ENCODE measurements around the gene SMIM15.

Gene SMIM15

DNA sequence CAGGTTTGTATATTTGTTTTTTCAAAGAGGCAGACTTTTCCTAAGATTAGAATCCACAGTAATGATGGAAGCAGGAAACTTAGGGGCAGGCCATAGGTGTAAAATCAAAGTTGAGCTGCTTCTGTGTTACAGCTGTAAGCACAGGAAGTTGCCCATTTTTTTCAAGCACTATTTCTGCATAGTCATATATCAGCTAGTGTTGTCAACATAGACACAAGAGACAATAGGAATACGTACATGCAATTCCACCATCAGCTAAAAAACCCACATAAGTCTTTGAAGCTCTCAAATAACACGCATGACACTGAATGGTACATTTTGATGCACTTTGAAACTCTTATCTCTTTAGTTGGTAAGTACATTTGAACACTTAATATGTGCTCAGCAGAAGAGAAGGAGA, 20.2 kb upstream of the SMIM15 start:
- DNase-seq (ENCODE audit: low read depth), result no peak
- Histone ChIP-seq H3K4me3 (ENCODE audit: low read length) (no peak overlapping the region), H3K9ac (ENCODE audit: low read length) (no peak overlapping the region), H3K36me3 (ENCODE audit: control insufficient read depth, insufficient read depth, low read length, severe bottlenecking) (no peaks in the 10 kb centered on the region), H3K9me3 (ENCODE audit: control insufficient read depth, low read length) (no peaks in the 10 kb centered on the region), H3K27me3 (replicated peaks; ENCODE audit: control insufficient read depth, insufficient read depth, low read length) (no peaks in the 10 kb centered on the region), H3K4me1 (ENCODE audit: control insufficient read depth, insufficient read depth, low read length) (peaks cover 14% of the 10 kb centered on the region)

GRCh38 chr5:61180886-61181285, 18.6 kb upstream of the SMIM15 start:
- Histone ChIP-seq H3K27me3 (replicated peaks; ENCODE audit: control insufficient read depth, insufficient read depth, low read length) (no peaks in the 10 kb centered on the region), H3K4me3 (ENCODE audit: low read length) (peak overlapping the region; percentile 68), H3K9me3 (ENCODE audit: control insufficient read depth, low read length) (no peaks in the 10 kb centered on the region), H3K4me1 (ENCODE audit: control insufficient read depth, insufficient read depth, low read length) (peaks cover 10% of the 10 kb centered on the region), H3K36me3 (ENCODE audit: control insufficient read depth, insufficient read depth, low read length, severe bottlenecking) (no peaks in the 10 kb centered on the region), H3K9ac (ENCODE audit: low read length) (peak overlapping the region; percentile 44)
- DNase-seq (ENCODE audit: low read depth), result peak; percentile 13

GRCh38 chr5:61178702-61179101, 16.4 kb upstream of the SMIM15 start:
- no peaks in the 10 kb centered on the region for H3K9me3 ChIP-seq (ENCODE audit: control insufficient read depth, low read length)
- DNase-seq (ENCODE audit: low read depth), result no peak
- no peak overlapping the region for H3K9ac ChIP-seq (ENCODE audit: low read length)
- no peaks in the 10 kb centered on the region for H3K27me3 ChIP-seq (replicated peaks; ENCODE audit: control insufficient read depth, insufficient read depth, low read length)
- H3K36me3 ChIP-seq (ENCODE audit: control insufficient read depth, insufficient read depth, low read length, severe bottlenecking), result no peaks in the 10 kb centered on the region
- H3K4me1 ChIP-seq (ENCODE audit: control insufficient read depth, insufficient read depth, low read length), result no peaks in the 10 kb centered on the region
- no peak overlapping the region for H3K4me3 ChIP-seq (ENCODE audit: low read length)

- no peak overlapping the region for H3K9ac ChIP-seq (ENCODE audit: low read length)
- no peak overlapping the region for H3K4me3 ChIP-seq (ENCODE audit: low read length)
- H3K4me1 ChIP-seq (ENCODE audit: control insufficient read depth, insufficient read depth, low read length), result no peaks in the 10 kb centered on the region
- H3K36me3 ChIP-seq (ENCODE audit: control insufficient read depth, insufficient read depth, low read length, severe bottlenecking), result no peaks in the 10 kb centered on the region
- DNase-seq (ENCODE audit: low read depth), result no peak
- no peaks in the 10 kb centered on the region for H3K27me3 ChIP-seq (replicated peaks; ENCODE audit: control insufficient read depth, insufficient read depth, low read length)
- no peaks in the 10 kb centered on the region for H3K9me3 ChIP-seq (ENCODE audit: control insufficient read depth, low read length)
Observed at GRCh38 chr5:61177716-61178115, 15.4 kb upstream of the SMIM15 start.

DNA sequence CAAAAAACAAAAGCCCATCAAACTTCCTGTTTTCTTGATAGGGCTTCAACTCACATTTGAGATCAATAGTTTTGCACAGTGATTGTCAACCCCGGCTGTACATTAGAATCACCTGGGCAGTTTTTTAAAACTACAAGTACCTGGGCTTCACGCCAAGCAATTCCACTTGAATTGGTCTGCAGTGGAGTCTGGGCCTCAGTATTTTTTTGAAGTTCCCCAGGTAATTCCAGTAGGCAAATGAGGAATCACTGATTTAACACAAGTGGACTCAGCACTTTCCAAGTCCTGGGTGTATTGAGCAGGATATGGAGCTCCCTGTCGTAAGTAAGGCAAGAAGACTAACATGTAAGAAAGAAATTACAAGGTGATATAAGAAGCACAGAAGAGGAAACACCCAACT, 14.8 kb upstream of the SMIM15 start:
- H3K27me3 ChIP-seq (replicated peaks; ENCODE audit: control insufficient read depth, insufficient read depth, low read length), result no peaks in the 10 kb centered on the region
- H3K9ac ChIP-seq (ENCODE audit: low read length), result no peak overlapping the region
- no peaks in the 10 kb centered on the region for H3K9me3 ChIP-seq (ENCODE audit: control insufficient read depth, low read length)
- H3K36me3 ChIP-seq (ENCODE audit: control insufficient read depth, insufficient read depth, low read length, severe bottlenecking), result no peaks in the 10 kb centered on the region
- H3K4me1 ChIP-seq (ENCODE audit: control insufficient read depth, insufficient read depth, low read length), result no peaks in the 10 kb centered on the region
- DNase-seq (ENCODE audit: low read depth), result no peak
- no peak overlapping the region for H3K4me3 ChIP-seq (ENCODE audit: low read length)

DNA sequence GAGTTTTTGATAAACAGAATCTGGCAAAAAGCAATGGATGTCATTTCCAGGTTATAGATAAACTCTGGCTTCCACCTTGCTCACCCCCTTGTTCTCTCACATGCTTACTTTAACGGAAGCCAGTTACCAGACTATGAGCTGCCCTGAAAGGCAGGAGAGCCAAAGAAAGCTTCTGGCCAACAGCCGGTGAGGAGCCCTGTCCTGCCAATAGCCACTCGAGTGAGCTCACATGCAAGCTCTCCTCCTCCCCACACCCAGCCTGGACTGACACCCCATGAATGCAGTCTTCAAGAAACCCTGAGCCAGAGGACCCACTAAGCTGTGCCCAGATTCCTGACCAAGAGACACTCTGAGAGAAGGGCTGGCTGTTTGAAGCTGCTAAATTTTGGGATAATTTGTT, 14.4 kb upstream of the SMIM15 start:
- Histone ChIP-seq H3K9ac (ENCODE audit: low read length) (no peak overlapping the region), H3K36me3 (ENCODE audit: control insufficient read depth, insufficient read depth, low read length, severe bottlenecking) (no peaks in the 10 kb centered on the region), H3K4me1 (ENCODE audit: control insufficient read depth, insufficient read depth, low read length) (no peaks in the 10 kb centered on the region), H3K9me3 (ENCODE audit: control insufficient read depth, low read length) (no peaks in the 10 kb centered on the region), H3K4me3 (ENCODE audit: low read length) (no peak overlapping the region), H3K27me3 (replicated peaks; ENCODE audit: control insufficient read depth, insufficient read depth, low read length) (no peaks in the 10 kb centered on the region)
- no peak for DNase-seq (ENCODE audit: low read depth)

GRCh38 chr5:61171479-61171878, 9.2 kb upstream of the SMIM15 start:
- H3K36me3 ChIP-seq (ENCODE audit: control insufficient read depth, insufficient read depth, low read length, severe bottlenecking), result no peaks in the 10 kb centered on the region

GRCh38 chr5:61168951-61169350, 6.7 kb upstream of the SMIM15 start:
- no peaks in the 10 kb centered on the region for H3K36me3 ChIP-seq (ENCODE audit: control insufficient read depth, insufficient read depth, low read length, severe bottlenecking)
- no peaks in the 10 kb centered on the region for H3K4me1 ChIP-seq (ENCODE audit: control insufficient read depth, insufficient read depth, low read length)
- H3K9me3 ChIP-seq (ENCODE audit: control insufficient read depth, low read length), result no peaks in the 10 kb centered on the region
- no peaks in the 10 kb centered on the region for H3K27me3 ChIP-seq (replicated peaks; ENCODE audit: control insufficient read depth, insufficient read depth, low read length)
- no peak overlapping the region for H3K4me3 ChIP-seq (ENCODE audit: low read length)
- DNase-seq (ENCODE audit: low read depth), result no peak
- H3K9ac ChIP-seq (ENCODE audit: low read length), result no peak overlapping the region

More at GRCh38 chr5:61171479-61171878, 9.2 kb upstream of the SMIM15 start:
- H3K9ac ChIP-seq (ENCODE audit: low read length), result no peak overlapping the region
- no peak overlapping the region for H3K4me3 ChIP-seq (ENCODE audit: low read length)
- H3K4me1 ChIP-seq (ENCODE audit: control insufficient read depth, insufficient read depth, low read length), result no peaks in the 10 kb centered on the region
- no peaks in the 10 kb centered on the region for H3K9me3 ChIP-seq (ENCODE audit: control insufficient read depth, low read length)
- no peaks in the 10 kb centered on the region for H3K27me3 ChIP-seq (replicated peaks; ENCODE audit: control insufficient read depth, insufficient read depth, low read length)
- DNase-seq (ENCODE audit: low read depth), result no peak

DNA sequence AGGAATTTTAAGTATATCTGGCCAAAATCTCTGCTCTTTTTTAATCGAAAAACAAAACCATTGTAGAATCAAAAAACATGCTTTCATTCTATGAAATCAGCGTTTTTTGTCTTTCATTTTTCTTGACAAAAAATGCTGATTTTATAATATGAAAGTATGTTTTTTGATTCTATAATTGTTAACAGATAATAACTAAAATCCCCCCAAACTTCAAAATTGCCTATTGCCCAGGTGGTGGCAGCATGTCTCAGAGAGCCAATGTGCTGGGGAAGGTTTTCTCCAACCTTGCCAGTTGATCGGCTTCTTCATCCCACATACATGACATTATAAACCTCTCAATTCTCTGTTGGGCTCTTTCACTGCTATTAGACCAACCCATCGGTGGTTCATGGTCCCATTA, 5.1 kb upstream of the SMIM15 start:
- Histone ChIP-seq H3K9ac (ENCODE audit: low read length) (no peak overlapping the region), H3K27me3 (replicated peaks; ENCODE audit: control insufficient read depth, insufficient read depth, low read length) (no peaks in the 10 kb centered on the region), H3K36me3 (ENCODE audit: control insufficient read depth, insufficient read depth, low read length, severe bottlenecking) (no peaks in the 10 kb centered on the region), H3K4me1 (ENCODE audit: control insufficient read depth, insufficient read depth, low read length) (peaks cover 11% of the 10 kb centered on the region), H3K9me3 (ENCODE audit: control insufficient read depth, low read length) (no peaks in the 10 kb centered on the region), H3K4me3 (ENCODE audit: low read length) (no peak overlapping the region)
- DNase-seq (ENCODE audit: low read depth), result peak; percentile 58

- Histone ChIP-seq H3K9ac (ENCODE audit: low read length) (peak overlapping the region; percentile 96), H3K27me3 (replicated peaks; ENCODE audit: control insufficient read depth, insufficient read depth, low read length) (no peaks in the 10 kb centered on the region), H3K9me3 (ENCODE audit: control insufficient read depth, low read length) (no peaks in the 10 kb centered on the region), H3K4me1 (ENCODE audit: control insufficient read depth, insufficient read depth, low read length) (peaks cover 29% of the 10 kb centered on the region), H3K4me3 (ENCODE audit: low read length) (peak overlapping the region; percentile 91), H3K36me3 (ENCODE audit: control insufficient read depth, insufficient read depth, low read length, severe bottlenecking) (peaks cover 20% of the 10 kb centered on the region)
- no peak for DNase-seq (ENCODE audit: low read depth)
Observed at GRCh38 chr5:61163905-61164304, 1.6 kb upstream of the SMIM15 start.

DNA sequence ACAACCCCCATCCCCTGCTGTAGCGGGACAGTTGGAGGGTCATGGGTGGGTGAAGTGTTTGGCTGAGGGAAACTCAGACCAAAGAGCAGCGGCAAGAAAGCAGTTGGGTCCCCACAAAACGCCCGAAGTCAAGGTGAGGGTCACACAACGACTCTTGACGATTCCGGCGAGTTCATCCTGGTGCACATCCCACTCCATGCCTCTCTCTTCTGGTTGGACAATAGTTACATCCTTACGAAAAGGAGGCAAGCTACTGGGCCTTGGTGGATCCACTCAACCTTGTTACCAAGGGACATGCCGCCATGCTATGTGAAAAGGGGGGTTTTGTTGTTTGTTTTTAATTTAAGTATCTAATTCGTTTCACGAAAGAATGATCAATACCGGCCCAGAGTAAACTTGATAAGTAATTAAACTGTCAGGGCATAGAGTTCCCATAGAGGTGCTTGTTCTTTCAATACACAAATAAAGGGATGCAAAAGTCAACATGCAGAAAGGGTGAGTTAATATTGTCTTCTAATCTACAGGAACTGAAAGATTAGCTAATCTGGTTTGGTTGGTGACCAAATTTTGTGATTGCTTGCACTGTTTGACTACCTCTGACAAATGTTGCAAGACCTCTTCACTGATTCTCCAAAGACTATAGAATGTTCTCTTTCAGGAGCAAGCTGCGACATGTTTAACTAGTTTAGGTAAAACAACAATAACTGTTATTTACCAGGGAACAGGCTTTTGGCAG, 732 bp upstream of the SMIM15 start:
- Histone ChIP-seq H3K36me3 (ENCODE audit: control insufficient read depth, insufficient read depth, low read length, severe bottlenecking) (peaks cover 21% of the 10 kb centered on the region), H3K9ac (ENCODE audit: low read length) (peak overlapping the region; percentile 96), H3K4me3 (ENCODE audit: low read length) (peak overlapping the region; percentile 91), H3K27me3 (replicated peaks; ENCODE audit: control insufficient read depth, insufficient read depth, low read length) (no peaks in the 10 kb centered on the region), H3K4me1 (ENCODE audit: control insufficient read depth, insufficient read depth, low read length) (peaks cover 29% of the 10 kb centered on the region), H3K9me3 (ENCODE audit: control insufficient read depth, low read length) (no peaks in the 10 kb centered on the region)
- DNase-seq (ENCODE audit: low read depth), result peak; percentile 50

DNA sequence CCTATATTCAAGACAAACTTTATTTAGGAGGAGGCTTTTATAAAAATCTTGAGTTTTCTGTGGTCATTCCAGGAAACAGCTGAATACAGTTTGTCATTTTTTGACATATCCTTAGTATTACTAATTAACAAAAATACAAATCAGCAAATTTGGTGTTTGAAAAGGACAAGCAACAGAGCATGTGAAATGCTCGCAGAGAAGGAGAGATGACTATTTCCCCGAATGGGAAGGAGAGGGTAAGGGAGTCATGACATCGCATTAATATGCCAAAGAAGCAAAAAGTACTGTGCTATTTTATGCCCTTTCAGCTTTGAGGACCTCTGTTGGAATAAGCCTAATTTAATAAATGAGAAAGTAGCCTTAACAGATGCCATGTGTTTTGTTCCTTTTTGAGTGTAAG, 1.8 kb downstream of the SMIM15 start:
- Histone ChIP-seq H3K9ac (ENCODE audit: low read length) (peak overlapping the region; percentile 96), H3K9me3 (ENCODE audit: control insufficient read depth, low read length) (no peaks in the 10 kb centered on the region), H3K36me3 (ENCODE audit: control insufficient read depth, insufficient read depth, low read length, severe bottlenecking) (peaks cover 21% of the 10 kb centered on the region), H3K27me3 (replicated peaks; ENCODE audit: control insufficient read depth, insufficient read depth, low read length) (no peaks in the 10 kb centered on the region), H3K4me3 (ENCODE audit: low read length) (peak overlapping the region; percentile 91), H3K4me1 (ENCODE audit: control insufficient read depth, insufficient read depth, low read length) (peaks cover 29% of the 10 kb centered on the region)
- DNase-seq (ENCODE audit: low read depth), result no peak

Data from adipocyte (in vitro differentiated cells).